Measurements from ENCODE around the gene DNAH9.

Gene DNAH9

GRCh38 chr17:11986942-11987329, 388.7 kb downstream of the DNAH9 start:
- no peak for DNase-seq

GRCh38 chr17:11990363-11990983, 392.2 kb downstream of the DNAH9 start:
- no peak for DNase-seq

GRCh38 chr17:11991461-11991860, 393.2 kb downstream of the DNAH9 start:
- no peak for DNase-seq

- peak; percentile 56 for DNase-seq
These were observed 398.5 kb downstream of the DNAH9 start for GRCh38 chr17:11996722-11997146.

- DNase-seq, result peak; percentile 90
These were observed 399.1 kb downstream of the DNAH9 start, which contains the start of gene ZNF18 for GRCh38 chr17:11997147-11997971. Gene ZNF18 (minus strand): TSS chr17:11997475. CDS start chr17:11992829, 4,646 bp downstream.

DNA sequence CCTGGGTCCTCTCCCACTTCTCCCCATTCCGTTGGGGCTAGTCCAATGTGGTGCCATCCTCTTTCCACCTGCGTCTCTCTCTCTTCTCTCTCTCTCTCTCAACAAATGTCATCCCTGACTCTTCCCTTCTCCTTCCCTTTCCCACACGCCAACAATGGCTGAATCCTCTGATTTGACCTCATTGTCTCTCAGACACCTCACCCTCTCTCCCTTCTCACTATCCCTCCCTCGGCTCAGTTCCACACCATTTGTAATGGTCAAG, 399.6 kb downstream of the DNAH9 start:
- no peak for DNase-seq

DNA sequence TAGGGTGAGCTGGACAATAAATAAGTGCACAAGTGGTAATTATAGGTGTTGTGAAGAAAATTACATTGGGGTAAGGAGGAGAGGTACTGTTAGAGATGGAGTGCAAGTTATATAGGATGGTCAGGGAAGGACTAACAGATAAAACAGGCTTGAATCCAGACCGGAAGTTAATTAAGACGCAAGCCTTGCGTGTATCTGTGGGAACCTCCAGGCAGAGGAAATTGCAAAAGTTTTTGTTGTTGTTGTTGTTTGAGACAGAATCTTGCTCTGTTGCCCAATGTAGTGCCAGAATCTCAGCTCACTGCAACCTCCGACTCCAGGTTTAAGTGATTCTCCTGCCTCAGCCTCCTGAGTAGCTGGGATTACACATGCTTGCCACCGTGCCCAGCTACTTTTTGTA, 401.4 kb downstream of the DNAH9 start:
- DNase-seq, result peak; percentile 55

DNA sequence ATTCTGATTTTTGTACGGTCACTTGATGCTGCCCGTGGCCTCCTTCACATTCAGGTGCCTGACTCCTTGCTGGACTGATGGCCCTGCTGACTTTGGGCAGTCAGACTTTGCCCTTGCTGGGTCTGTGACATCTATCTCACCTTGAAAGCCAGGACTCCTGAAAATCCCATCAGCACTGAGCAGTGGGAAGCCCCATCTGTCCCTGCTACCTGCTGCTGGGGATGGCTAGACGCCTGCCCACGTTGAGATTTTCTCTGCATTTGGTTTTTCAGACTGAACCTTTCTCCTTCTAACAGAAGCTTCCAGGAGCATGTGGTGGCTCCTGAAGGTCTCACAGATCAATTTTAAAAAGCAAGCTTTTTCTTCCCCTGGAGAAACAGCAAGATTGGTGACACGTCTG, 409.2 kb downstream of the DNAH9 start:
- no peak for DNase-seq
